GM23338 (cell line): ENCODE results near the gene CROCC2. TPM values are rescaled to one million over a fixed set of nuclear protein-coding genes. Genes with fewer than 3 reads are reported as not detected.

Source experiments
- ATAC-seq: fragments of 200-7000 bp; cut with Tn5 transposase; 3 replicates; pipeline ENCODE4 v1.9.1; 2020
- DNase-seq: peaks from one replicate; pipeline ENCODE4 v3.0.0-alpha.2; 2015; ENCODE audit warnings: low spot score
- H2AFZ ChIP-seq: fragments of 200-600 bp; sonication (generic); 2 replicates; pipeline ENCODE4 v1.8.0; 2016; ENCODE audit warnings: antibody characterized with exemption, mild to moderate bottlenecking, moderate library complexity
- H3F3A ChIP-seq: fragments of 200-600 bp; sonication (generic); replicated peaks from 2 replicates; pipeline ENCODE4 v1.8.0; 2017; ENCODE audit warnings: antibody characterized with exemption, mixed run types, low read depth
- H3K27ac ChIP-seq: fragments of 200-600 bp; sonication (generic); 2 replicates; pipeline ENCODE4 v1.6.1; 2016; ENCODE audit warnings: low read depth
- H3K27me3 ChIP-seq: fragments of 200-600 bp; sonication (generic); 2 replicates; pipeline ENCODE4 v1.8.0; 2016; ENCODE audit warnings: mild to moderate bottlenecking, mixed run types, moderate library complexity; ENCODE audit not compliant: insufficient read depth
- H3K36me3 ChIP-seq: fragments of 200-600 bp; sonication (generic); 2 replicates; pipeline ENCODE4 v1.8.0; 2016; ENCODE audit warnings: mild to moderate bottlenecking; ENCODE audit not compliant: insufficient read depth
- H3K4me1 ChIP-seq: fragments of 200-600 bp; sonication (generic); 2 replicates; pipeline ENCODE4 v1.8.0; 2016; ENCODE audit warnings: mild to moderate bottlenecking, moderate library complexity; ENCODE audit not compliant: insufficient read depth
- H3K4me2 ChIP-seq: fragments of 200-600 bp; sonication (generic); 2 replicates; pipeline ENCODE4 v1.7.1; 2017; ENCODE audit warnings: mixed run types
- H3K4me3 ChIP-seq: fragments of 200-600 bp; sonication (generic); 2 replicates; pipeline ENCODE4 v1.6.1; 2016; ENCODE audit warnings: mixed run types
- H3K79me2 ChIP-seq: fragments of 200-600 bp; sonication (generic); replicated peaks from 2 replicates; pipeline ENCODE4 v1.8.0; 2017; ENCODE audit warnings: mild to moderate bottlenecking; ENCODE audit not compliant: insufficient read depth
- H3K9me2 ChIP-seq: fragments of 200-600 bp; sonication (generic); 2 replicates; pipeline ENCODE4 v1.8.0; 2017; ENCODE audit not compliant: insufficient read depth
- H4K20me1 ChIP-seq: fragments of 200-600 bp; sonication (generic); replicated peaks from 2 replicates; pipeline ENCODE4 v1.8.0; 2017; ENCODE audit warnings: mild to moderate bottlenecking; ENCODE audit not compliant: insufficient read depth
- H3K27ac Mint-ChIP-seq: 2 replicates; pipeline ENCODE4 v1.8.0; 2020; ENCODE audit warnings: inconsistent platforms, mild to moderate bottlenecking, moderate library complexity, mixed read lengths
- H3K27me3 Mint-ChIP-seq: 3 replicates; pipeline ENCODE4 v1.8.0; 2022; ENCODE audit warnings: low read depth, mild to moderate bottlenecking, moderate library complexity, mixed read lengths, inconsistent platforms; ENCODE audit not compliant: insufficient read depth, poor library complexity
- H3K36me3 Mint-ChIP-seq: 3 replicates; pipeline ENCODE4 v1.8.0; 2021; ENCODE audit warnings: low read depth, mild to moderate bottlenecking, inconsistent platforms, moderate library complexity, mixed read lengths
- H3K4me1 Mint-ChIP-seq: 3 replicates; pipeline ENCODE4 v1.8.0; 2020; ENCODE audit warnings: mild to moderate bottlenecking, inconsistent platforms, mixed read lengths
- H3K4me3 Mint-ChIP-seq: 3 replicates; pipeline ENCODE4 v1.8.0; 2021; ENCODE audit warnings: moderate library complexity, mild to moderate bottlenecking, inconsistent platforms, mixed read lengths
- H3K9me3 Mint-ChIP-seq: 3 replicates; pipeline ENCODE4 v1.8.0; 2020; ENCODE audit warnings: moderate library complexity, mild to moderate bottlenecking, inconsistent platforms, mixed read lengths
- ETS1 ChIP-seq: IDR thresholded peaks from 2 replicates; pipeline ENCODE4 v1.6.1; 2016; ENCODE audit warnings: antibody characterized with exemption
- POLR2AphosphoS5 ChIP-seq: IDR thresholded peaks from 2 replicates; pipeline ENCODE4 v1.6.1; 2016; ENCODE audit warnings: antibody characterized with exemption, low read depth
- REST ChIP-seq: IDR thresholded peaks from one replicate; pipeline ENCODE4 v1.6.1; 2018; ENCODE audit warnings: antibody characterized with exemption; ENCODE audit not compliant: unreplicated experiment
- ZNF331 ChIP-seq: fragments of 250-450 bp; sonication (Bioruptor Pico); IDR thresholded peaks from 2 replicates; pipeline ENCODE4 v1.5.0; 2020; ENCODE audit warnings: low read depth, mild to moderate bottlenecking, moderate library complexity
- polyA plus RNA-seq: library from polyadenylated mRNA; unstranded; fragments of >200 nt; fragmentation: Nextera tagmentation; extraction: Ambion mirVana; gene quantifications from 2 replicates; pipeline ENCODE4 v1.2.1, GENCODE V29; 2016
- total RNA-seq: library from RNA; depleted of rRNA; stranded (reverse); fragments of >200 nt; shearing (Covaris generic); gene quantifications from 2 replicates; pipeline ENCODE4 v1.2.3, GENCODE V29; 2014
- TF ChIP-seq, protein P1 (sequence below): fragments of 250-450 bp; sonication (Bioruptor Pico); IDR thresholded peaks from 2 replicates; pipeline ENCODE4 v1.5.0; 2020; ENCODE audit warnings: mild to moderate bottlenecking, moderate library complexity
- TF ChIP-seq, protein P2 (sequence below), 2 experiments: fragments of 200-600 bp in 1 of 2; sonication (generic) in 1 of 2; conservative IDR thresholded peaks; 2 replicates each; pipeline versions ENCODE4 v1.5.1 to v1.6.1; 2016 to 2017; ENCODE audit warnings: antibody characterized with exemption in 2 of 2, low read depth in 2 of 2, mild to moderate bottlenecking in 2 of 2, moderate library complexity in 1 of 2

CROCC2 gene
- total and polyA plus RNA-seq, 2 experiments from 2014 or later, result not detected

GRCh38 chr2:240905176-240905781, 857 bp upstream of the CROCC2 start (continued):
- TF ChIP-seq, protein P1, sequence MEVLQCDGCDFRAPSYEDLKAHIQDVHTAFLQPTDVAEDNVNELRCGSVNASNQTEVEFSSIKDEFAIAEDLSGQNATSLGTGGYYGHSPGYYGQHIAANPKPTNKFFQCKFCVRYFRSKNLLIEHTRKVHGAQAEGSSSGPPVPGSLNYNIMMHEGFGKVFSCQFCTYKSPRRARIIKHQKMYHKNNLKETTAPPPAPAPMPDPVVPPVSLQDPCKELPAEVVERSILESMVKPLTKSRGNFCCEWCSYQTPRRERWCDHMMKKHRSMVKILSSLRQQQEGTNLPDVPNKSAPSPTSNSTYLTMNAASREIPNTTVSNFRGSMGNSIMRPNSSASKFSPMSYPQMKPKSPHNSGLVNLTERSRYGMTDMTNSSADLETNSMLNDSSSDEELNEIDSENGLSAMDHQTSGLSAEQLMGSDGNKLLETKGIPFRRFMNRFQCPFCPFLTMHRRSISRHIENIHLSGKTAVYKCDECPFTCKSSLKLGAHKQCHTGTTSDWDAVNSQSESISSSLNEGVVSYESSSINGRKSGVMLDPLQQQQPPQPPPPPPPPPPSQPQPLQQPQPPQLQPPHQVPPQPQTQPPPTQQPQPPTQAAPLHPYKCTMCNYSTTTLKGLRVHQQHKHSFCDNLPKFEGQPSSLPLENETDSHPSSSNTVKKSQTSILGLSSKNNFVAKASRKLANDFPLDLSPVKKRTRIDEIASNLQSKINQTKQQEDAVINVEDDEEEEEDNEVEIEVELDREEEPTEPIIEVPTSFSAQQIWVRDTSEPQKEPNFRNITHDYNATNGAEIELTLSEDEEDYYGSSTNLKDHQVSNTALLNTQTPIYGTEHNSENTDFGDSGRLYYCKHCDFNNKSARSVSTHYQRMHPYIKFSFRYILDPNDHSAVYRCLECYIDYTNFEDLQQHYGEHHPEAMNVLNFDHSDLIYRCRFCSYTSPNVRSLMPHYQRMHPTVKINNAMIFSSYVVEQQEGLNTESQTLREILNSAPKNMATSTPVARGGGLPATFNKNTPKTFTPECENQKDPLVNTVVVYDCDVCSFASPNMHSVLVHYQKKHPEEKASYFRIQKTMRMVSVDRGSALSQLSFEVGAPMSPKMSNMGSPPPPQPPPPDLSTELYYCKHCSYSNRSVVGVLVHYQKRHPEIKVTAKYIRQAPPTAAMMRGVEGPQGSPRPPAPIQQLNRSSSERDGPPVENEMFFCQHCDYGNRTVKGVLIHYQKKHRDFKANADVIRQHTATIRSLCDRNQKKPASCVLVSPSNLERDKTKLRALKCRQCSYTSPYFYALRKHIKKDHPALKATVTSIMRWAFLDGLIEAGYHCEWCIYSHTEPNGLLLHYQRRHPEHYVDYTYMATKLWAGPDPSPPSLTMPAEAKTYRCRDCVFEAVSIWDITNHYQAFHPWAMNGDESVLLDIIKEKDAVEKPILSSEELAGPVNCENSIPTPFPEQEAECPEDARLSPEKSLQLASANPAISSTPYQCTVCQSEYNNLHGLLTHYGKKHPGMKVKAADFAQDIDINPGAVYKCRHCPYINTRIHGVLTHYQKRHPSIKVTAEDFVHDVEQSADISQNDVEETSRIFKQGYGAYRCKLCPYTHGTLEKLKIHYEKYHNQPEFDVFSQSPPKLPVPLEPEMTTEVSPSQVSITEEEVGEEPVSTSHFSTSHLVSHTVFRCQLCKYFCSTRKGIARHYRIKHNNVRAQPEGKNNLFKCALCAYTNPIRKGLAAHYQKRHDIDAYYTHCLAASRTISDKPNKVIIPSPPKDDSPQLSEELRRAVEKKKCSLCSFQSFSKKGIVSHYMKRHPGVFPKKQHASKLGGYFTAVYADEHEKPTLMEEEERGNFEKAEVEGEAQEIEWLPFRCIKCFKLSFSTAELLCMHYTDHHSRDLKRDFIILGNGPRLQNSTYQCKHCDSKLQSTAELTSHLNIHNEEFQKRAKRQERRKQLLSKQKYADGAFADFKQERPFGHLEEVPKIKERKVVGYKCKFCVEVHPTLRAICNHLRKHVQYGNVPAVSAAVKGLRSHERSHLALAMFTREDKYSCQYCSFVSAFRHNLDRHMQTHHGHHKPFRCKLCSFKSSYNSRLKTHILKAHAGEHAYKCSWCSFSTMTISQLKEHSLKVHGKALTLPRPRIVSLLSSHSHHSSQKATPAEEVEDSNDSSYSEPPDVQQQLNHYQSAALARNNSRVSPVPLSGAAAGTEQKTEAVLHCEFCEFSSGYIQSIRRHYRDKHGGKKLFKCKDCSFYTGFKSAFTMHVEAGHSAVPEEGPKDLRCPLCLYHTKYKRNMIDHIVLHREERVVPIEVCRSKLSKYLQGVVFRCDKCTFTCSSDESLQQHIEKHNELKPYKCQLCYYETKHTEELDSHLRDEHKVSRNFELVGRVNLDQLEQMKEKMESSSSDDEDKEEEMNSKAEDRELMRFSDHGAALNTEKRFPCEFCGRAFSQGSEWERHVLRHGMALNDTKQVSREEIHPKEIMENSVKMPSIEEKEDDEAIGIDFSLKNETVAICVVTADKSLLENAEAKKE (CRISPR knock-in tag), result no peak
- TF ChIP-seq POLR2AphosphoS5, result no peak
- TF ChIP-seq, protein P2, sequence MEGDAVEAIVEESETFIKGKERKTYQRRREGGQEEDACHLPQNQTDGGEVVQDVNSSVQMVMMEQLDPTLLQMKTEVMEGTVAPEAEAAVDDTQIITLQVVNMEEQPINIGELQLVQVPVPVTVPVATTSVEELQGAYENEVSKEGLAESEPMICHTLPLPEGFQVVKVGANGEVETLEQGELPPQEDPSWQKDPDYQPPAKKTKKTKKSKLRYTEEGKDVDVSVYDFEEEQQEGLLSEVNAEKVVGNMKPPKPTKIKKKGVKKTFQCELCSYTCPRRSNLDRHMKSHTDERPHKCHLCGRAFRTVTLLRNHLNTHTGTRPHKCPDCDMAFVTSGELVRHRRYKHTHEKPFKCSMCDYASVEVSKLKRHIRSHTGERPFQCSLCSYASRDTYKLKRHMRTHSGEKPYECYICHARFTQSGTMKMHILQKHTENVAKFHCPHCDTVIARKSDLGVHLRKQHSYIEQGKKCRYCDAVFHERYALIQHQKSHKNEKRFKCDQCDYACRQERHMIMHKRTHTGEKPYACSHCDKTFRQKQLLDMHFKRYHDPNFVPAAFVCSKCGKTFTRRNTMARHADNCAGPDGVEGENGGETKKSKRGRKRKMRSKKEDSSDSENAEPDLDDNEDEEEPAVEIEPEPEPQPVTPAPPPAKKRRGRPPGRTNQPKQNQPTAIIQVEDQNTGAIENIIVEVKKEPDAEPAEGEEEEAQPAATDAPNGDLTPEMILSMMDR (conservative IDR thresholded peaks at IDR 0.05; ENCODE audit: low read depth in 2 of 2), result no peak
- no peak for TF ChIP-seq ETS1

DNA sequence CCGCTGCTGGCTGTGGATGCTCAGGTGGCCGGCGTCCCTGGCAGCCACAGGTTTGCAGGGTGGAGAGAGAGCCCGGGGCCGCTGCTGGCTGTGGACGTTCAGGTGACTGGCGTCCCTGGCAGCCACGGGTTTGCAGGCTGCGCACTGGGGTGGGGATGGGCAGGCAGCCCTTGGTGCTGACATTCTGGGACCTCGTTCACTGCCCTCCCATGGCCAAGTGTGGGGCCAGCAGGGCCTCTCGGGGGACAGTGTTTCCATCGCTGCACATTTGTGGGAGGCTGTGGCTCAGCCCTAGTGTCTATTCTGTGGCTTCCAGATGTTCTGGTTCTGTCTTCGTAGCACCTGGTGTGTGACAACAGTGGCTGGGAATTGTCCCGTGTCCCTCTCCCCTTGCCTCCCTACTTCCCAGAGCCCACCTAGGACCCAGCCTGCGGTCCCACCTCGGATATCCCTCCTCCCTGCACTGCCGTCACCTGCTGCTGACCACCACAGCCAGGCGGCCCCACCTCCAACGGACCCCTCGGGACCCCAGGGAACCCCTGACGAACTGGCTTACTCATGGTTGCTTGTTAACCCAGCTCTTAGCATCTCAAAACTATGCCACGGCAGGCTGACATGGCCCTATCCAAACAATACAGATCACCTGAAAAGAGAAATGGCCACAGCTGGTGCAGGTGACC, 915 bp downstream of the CROCC2 start:
- no peaks in the 10 kb centered on the region for H3K36me3 ChIP-seq
- H3K9me3 Mint-ChIP-seq, result peaks cover 3% of the 10 kb centered on the region; the same call in 1 of the 3 replicates
- no peak for DNase-seq
- H4K20me1 ChIP-seq, result no peaks in the 10 kb centered on the region
- peaks cover 3% of the 10 kb centered on the region for H3K27me3 Mint-ChIP-seq
- no peaks in the 10 kb centered on the region for H3F3A ChIP-seq
- no peak overlapping the region for H2AFZ ChIP-seq
- H3K4me3 Mint-ChIP-seq, result no peak overlapping the region
- H3K4me2 ChIP-seq, result no peak overlapping the region
- H3K4me3 ChIP-seq, result no peak overlapping the region
- peak; percentile 31; the same call in 2 of the 3 replicates for ATAC-seq
- no peak overlapping the region for H3K27ac ChIP-seq
- H3K4me1 ChIP-seq, result no peaks in the 10 kb centered on the region
- H3K4me1 Mint-ChIP-seq, result no peaks in the 10 kb centered on the region
- H3K36me3 Mint-ChIP-seq, result no peaks in the 10 kb centered on the region
- H3K79me2 ChIP-seq, result no peaks in the 10 kb centered on the region
- H3K27me3 ChIP-seq, result no peaks in the 10 kb centered on the region
- no peaks in the 10 kb centered on the region for H3K9me2 ChIP-seq
- no peak overlapping the region for H3K27ac Mint-ChIP-seq
- no peak for TF ChIP-seq ZNF331 (CRISPR knock-in tag)
- TF ChIP-seq REST, result no peak
